WTC11 (cell line): ENCODE results near the gene ATP4A.

Experiments used
- CREB1 ChIP-seq: sonication (generic); formaldehyde crosslinking; IDR thresholded peaks from 2 replicates; pipeline ENCODE4 v1.8.0; 2023; ENCODE audit warnings: mild to moderate bottlenecking, missing genetic modification reagents
- CTCF ChIP-seq: fragments of 200-600 bp; IDR thresholded peaks from 2 replicates; pipeline ENCODE4 v1.8.0; 2022; ENCODE audit warnings: antibody characterized with exemption
- MAX ChIP-seq: sonication (generic); formaldehyde crosslinking; IDR thresholded peaks from 2 replicates; pipeline ENCODE4 v1.8.0; 2022; ENCODE audit warnings: mild to moderate bottlenecking, missing genetic modification reagents
- PRRX2 ChIP-seq: fragments of 250-450 bp; sonication (Bioruptor Pico); IDR thresholded peaks from 2 replicates; pipeline ENCODE4 v1.8.0; 2021; ENCODE audit warnings: mild to moderate bottlenecking
- ZBTB43 ChIP-seq: sonication (generic); formaldehyde crosslinking; IDR thresholded peaks from 2 replicates; pipeline ENCODE4 v1.8.1; 2023; ENCODE audit warnings: mild to moderate bottlenecking, missing genetic modification reagents
- ZNF138 ChIP-seq: sonication (generic); formaldehyde crosslinking; conservative IDR thresholded peaks from 2 replicates; pipeline ENCODE4 v1.8.1; 2022; ENCODE audit warnings: mild to moderate bottlenecking, moderate library complexity, missing genetic modification reagents

GRCh38 chr19:35596366-35596999 lies 33.0 kb upstream of the ATP4A start:
- TF ChIP-seq MAX: no peak
- TF ChIP-seq ZBTB43 (CRISPR knock-in tag): no peak
- TF ChIP-seq CTCF: no peak
- TF ChIP-seq PRRX2 (CRISPR knock-in tag): no peak
- TF ChIP-seq CREB1 (CRISPR knock-in tag): no peak
- TF ChIP-seq ZNF138: no peak
